ENCODE measurements around the gene TDP1. TPM values are rescaled to one million over a fixed set of nuclear protein-coding genes. Genes with fewer than 3 reads are reported as not detected.

The TDP1 gene
- total RNA-seq, 1 donor from 2014 or later, result 10.8 TPM

GRCh38 chr14:89973234-89973823, 17.6 kb downstream of the TDP1 start:
- TF ChIP-seq POLR2AphosphoS5 (IDR thresholded peaks at IDR 0.05; ENCODE audit: insufficient read depth in 1 of 2, low read depth in 1 of 2), result no peak
- TF ChIP-seq POLR2A (IDR thresholded peaks at IDR 0.05), result no peak
- peak; percentile 37 to 52 (median 49) for TF ChIP-seq CTCF (IDR thresholded peaks at IDR 0.05)
- H3K27me3 ChIP-seq, result no peaks in the 10 kb centered on the region
- intact Hi-C loops (cut with DNase I), result no loop called here
- no peaks in the 10 kb centered on the region for H3K4me1 ChIP-seq
- no peaks in the 10 kb centered on the region for H3K9me3 ChIP-seq
- H3K4me3 ChIP-seq, result no peak overlapping the region
- DNase-seq (ENCODE audit: extremely low spot score in 2 of 2), result no peak
- H3K27ac ChIP-seq, result no peak overlapping the region
- peaks cover 0 to 23% of the 10 kb centered on the region in 2 donors for H3K36me3 ChIP-seq

GRCh38 chr14:89977668-89978067, 21.9 kb downstream of the TDP1 start:
- no peak for DNase-seq (ENCODE audit: extremely low spot score in 2 of 2)
- H3K4me1 ChIP-seq, result no peaks in the 10 kb centered on the region
- no peaks in the 10 kb centered on the region for H3K9me3 ChIP-seq
- H3K4me3 ChIP-seq, result no peak overlapping the region
- TF ChIP-seq POLR2A (IDR thresholded peaks at IDR 0.05), result no peak
- TF ChIP-seq POLR2AphosphoS5 (IDR thresholded peaks at IDR 0.05; ENCODE audit: insufficient read depth in 1 of 2, low read depth in 1 of 2), result no peak
- no peak for TF ChIP-seq CTCF (IDR thresholded peaks at IDR 0.05)
- peaks cover 0 to 31% of the 10 kb centered on the region in 2 donors for H3K36me3 ChIP-seq
- no peaks in the 10 kb centered on the region for H3K27me3 ChIP-seq
- intact Hi-C loops (cut with DNase I), result no loop called here
- H3K27ac ChIP-seq, result no peak overlapping the region

GRCh38 chr14:89978656-89979055, 22.9 kb downstream of the TDP1 start:
- no peaks in the 10 kb centered on the region for H3K27me3 ChIP-seq
- no peak overlapping the region for H3K27ac ChIP-seq
- H3K9me3 ChIP-seq, result no peaks in the 10 kb centered on the region
- no peak for TF ChIP-seq POLR2A (IDR thresholded peaks at IDR 0.05)
- TF ChIP-seq CTCF (IDR thresholded peaks at IDR 0.05), result no peak
- TF ChIP-seq POLR2AphosphoS5 (IDR thresholded peaks at IDR 0.05; ENCODE audit: insufficient read depth in 1 of 2, low read depth in 1 of 2), result no peak
- no peak overlapping the region for H3K4me3 ChIP-seq
- no peaks in the 10 kb centered on the region for H3K4me1 ChIP-seq
- peaks cover 0 to 31% of the 10 kb centered on the region in 2 donors for H3K36me3 ChIP-seq
- intact Hi-C loops (cut with DNase I), result no loop called here
- DNase-seq (ENCODE audit: extremely low spot score in 2 of 2), result no peak

GRCh38 chr14:89983375-89983774, 27.6 kb downstream of the TDP1 start:
- Histone ChIP-seq H3K4me1 (no peaks in the 10 kb centered on the region), H3K27ac (no peak overlapping the region), H3K36me3 (peaks cover 0 to 36% of the 10 kb centered on the region in 2 donors), H3K9me3 (no peaks in the 10 kb centered on the region), H3K27me3 (no peaks in the 10 kb centered on the region), H3K4me3 (no peak overlapping the region)
- no peak for TF ChIP-seq POLR2A (IDR thresholded peaks at IDR 0.05)
- TF ChIP-seq POLR2AphosphoS5 (IDR thresholded peaks at IDR 0.05; ENCODE audit: insufficient read depth in 1 of 2, low read depth in 1 of 2), result no peak
- TF ChIP-seq CTCF (IDR thresholded peaks at IDR 0.05), result no peak
- DNase-seq (ENCODE audit: extremely low spot score in 2 of 2), result no peak
- intact Hi-C loops (cut with DNase I), result no loop called here

- Histone ChIP-seq H3K36me3 (peaks cover 0 to 27% of the 10 kb centered on the region in 2 donors), H3K4me3 (no peak overlapping the region), H3K27ac (no peak overlapping the region), H3K9me3 (no peaks in the 10 kb centered on the region), H3K27me3 (no peaks in the 10 kb centered on the region), H3K4me1 (no peaks in the 10 kb centered on the region)
- no peak for DNase-seq (ENCODE audit: extremely low spot score in 2 of 2)
- intact Hi-C loops (cut with DNase I), result no loop called here
- TF ChIP-seq POLR2A (IDR thresholded peaks at IDR 0.05), result no peak
- no peak for TF ChIP-seq POLR2AphosphoS5 (IDR thresholded peaks at IDR 0.05; ENCODE audit: insufficient read depth in 1 of 2, low read depth in 1 of 2)
- TF ChIP-seq CTCF (IDR thresholded peaks at IDR 0.05), result no peak
These were observed 30.9 kb downstream of the TDP1 start for GRCh38 chr14:89986462-89987160.

All from vagina (tissue), 2 donors.